Liver (tissue), 9 donors: ENCODE data around the gene WFIKKN1. TPM values are rescaled to one million over a fixed set of nuclear protein-coding genes. Genes with fewer than 3 reads are reported as not detected.

Source experiments
- DNase-seq: peaks from one replicate; pipeline ENCODE4 v3.0.0-alpha.2; 2017; ENCODE audit warnings: low spot score
- H3K27ac ChIP-seq, 2 donors: one replicate each; pipeline ENCODE4 v1.7.0; 2013; ENCODE audit warnings: inconsistent platforms in 2 of 2, low read length in 2 of 2, control low read depth in 1 of 2, low read depth in 1 of 2, mild to moderate bottlenecking in 1 of 2
- H3K27me3 ChIP-seq, 4 donors: one replicate each; pipeline versions ENCODE4 v1.6.1 to v1.7.0; 2013; ENCODE audit warnings: low read length in 3 of 4, inconsistent platforms in 1 of 4, mild to moderate bottlenecking in 1 of 4, moderate library complexity in 1 of 4; ENCODE audit not compliant: control insufficient read depth in 4 of 4, insufficient read depth in 4 of 4
- H3K36me3 ChIP-seq, 4 donors: one replicate each; pipeline versions ENCODE4 v1.6.1 to v1.7.0; 2013; ENCODE audit warnings: low read length in 3 of 4, mild to moderate bottlenecking in 3 of 4, low read depth in 1 of 4, moderate library complexity in 1 of 4; ENCODE audit not compliant: control insufficient read depth in 4 of 4, insufficient read depth in 3 of 4
- H3K4me1 ChIP-seq, 4 donors: one replicate each; pipeline versions ENCODE4 v1.6.1 to v1.7.0; 2013; ENCODE audit warnings: low read length in 3 of 4, mild to moderate bottlenecking in 3 of 4, moderate library complexity in 1 of 4; ENCODE audit not compliant: control insufficient read depth in 4 of 4, insufficient read depth in 4 of 4
- H3K4me3 ChIP-seq, 3 donors: one replicate each; pipeline versions ENCODE4 v1.6.1 to v1.7.0; 2013; ENCODE audit warnings: low read length in 3 of 3, control low read depth in 1 of 3, low read depth in 1 of 3, mild to moderate bottlenecking in 1 of 3
- H3K9ac ChIP-seq, 2 donors: one replicate each; pipeline ENCODE4 v1.7.0; 2013; ENCODE audit warnings: low read length in 2 of 2, mild to moderate bottlenecking in 2 of 2, moderate library complexity in 2 of 2, control low read depth in 1 of 2, low read depth in 1 of 2
- H3K9me3 ChIP-seq, 4 donors: one replicate each; pipeline versions ENCODE4 v1.6.1 to v1.7.0; 2013; ENCODE audit warnings: low read length in 3 of 4; ENCODE audit not compliant: control insufficient read depth in 4 of 4
- ATF3 ChIP-seq: IDR thresholded peaks from 2 replicates; pipeline ENCODE4 v1.6.1; 2016; ENCODE audit warnings: antibody characterized with exemption
- EGR1 ChIP-seq, 2 donors: IDR thresholded peaks; 2 replicates each; pipeline ENCODE4 v1.6.1; 2016 to 2018; ENCODE audit warnings: antibody characterized with exemption in 2 of 2, low read depth in 2 of 2
- FOXA1 ChIP-seq: IDR thresholded peaks from 2 replicates; pipeline ENCODE4 v1.6.1; 2016; ENCODE audit warnings: antibody characterized with exemption
- FOXA2 ChIP-seq: IDR thresholded peaks from 2 replicates; pipeline ENCODE4 v1.6.1; 2016; ENCODE audit warnings: antibody characterized with exemption
- GABPA ChIP-seq, 2 donors: IDR thresholded peaks in 1 of 2; conservative IDR thresholded peaks in 1 of 2; 2 replicates each; pipeline ENCODE4 v1.6.1; 2016; ENCODE audit warnings: antibody characterized with exemption in 2 of 2, mild to moderate bottlenecking in 1 of 2, moderate library complexity in 1 of 2
- HNF4A ChIP-seq, 2 donors: conservative IDR thresholded peaks; 2 replicates each; pipeline ENCODE4 v1.6.1; 2016; ENCODE audit warnings: antibody characterized with exemption in 2 of 2, mild to moderate bottlenecking in 2 of 2
- HNF4G ChIP-seq: IDR thresholded peaks from 2 replicates; pipeline ENCODE4 v1.6.1; 2016; ENCODE audit warnings: antibody characterized with exemption
- JUND ChIP-seq, 2 donors: IDR thresholded peaks; 2 replicates each; pipeline ENCODE4 v1.6.1; 2016; ENCODE audit warnings: antibody characterized with exemption in 2 of 2
- RAD21 ChIP-seq, 2 donors: IDR thresholded peaks; 2 replicates each; pipeline ENCODE4 v1.6.1; 2016; ENCODE audit warnings: antibody characterized with exemption in 2 of 2, mild to moderate bottlenecking in 2 of 2
- REST ChIP-seq: IDR thresholded peaks from 2 replicates; pipeline ENCODE4 v1.6.1; 2016; ENCODE audit warnings: antibody characterized with exemption, mild to moderate bottlenecking
- RXRA ChIP-seq, 2 donors: IDR thresholded peaks; 2 replicates each; pipeline ENCODE4 v1.6.1; 2017 to 2018; ENCODE audit warnings: antibody characterized with exemption in 2 of 2, mild to moderate bottlenecking in 1 of 2
- SP1 ChIP-seq: IDR thresholded peaks from 2 replicates; pipeline ENCODE4 v1.6.1; 2018; ENCODE audit warnings: antibody characterized with exemption, mild to moderate bottlenecking
- TAF1 ChIP-seq: conservative IDR thresholded peaks from 2 replicates; pipeline ENCODE4 v1.6.1; 2016; ENCODE audit warnings: antibody characterized with exemption, mild to moderate bottlenecking
- YY1 ChIP-seq: IDR thresholded peaks from 2 replicates; pipeline ENCODE4 v1.6.1; 2016; ENCODE audit warnings: antibody characterized with exemption, mild to moderate bottlenecking
- ZBTB33 ChIP-seq: IDR thresholded peaks from 2 replicates; pipeline ENCODE4 v1.6.1; 2016; ENCODE audit warnings: antibody characterized with exemption
- WGBS: extraction: QIAGEN DNeasy Blood & Tissue Kit; methylation state at CpG from one replicate; pipeline ENCODE4 v1.1.7; 2013; 5-methylcytosine and 5-hydroxymethylcytosine counted together
- polyA plus RNA-seq, 2 donors: library from polyadenylated mRNA; stranded (reverse) in 1 of 2; unstranded in 1 of 2; fragments of 200-250 nt in 1 of 2; fragments of >200 nt in 1 of 2; fragmentation: Nextera tagmentation in 1 of 2; extraction: Ambion mirVana in 1 of 2; gene quantifications; one replicate each; pipeline versions ENCODE4 v1.2.1 to v1.2.3, GENCODE V29; 2013 to 2015
- total RNA-seq, 2 donors: library from RNA; depleted of rRNA; stranded (reverse); fragments of >200 nt; gene quantifications; one replicate each; pipeline ENCODE4 v1.2.3, GENCODE V29; 2014
- TF ChIP-seq, protein P1 (sequence below): IDR thresholded peaks from 2 replicates; pipeline ENCODE4 v1.6.1; 2016; ENCODE audit warnings: antibody characterized with exemption
- TF ChIP-seq, protein P2 (sequence below): fragments of 150-350 bp; IDR thresholded peaks from 2 replicates; pipeline ENCODE4 v1.5.1; 2017; ENCODE audit warnings: improper control_type of control experiment, low read depth, low read length; ENCODE audit not compliant: missing input control
- donor health status: healthy.
- donor health status: healthy.
- donor health status: healthy.
- donor health status: healthy.
- donor health status: healthy.

The WFIKKN1 gene
- total and polyA plus RNA-seq, 4 donors: 0.19 to 1.2 (median 0.46) TPM

DNA sequence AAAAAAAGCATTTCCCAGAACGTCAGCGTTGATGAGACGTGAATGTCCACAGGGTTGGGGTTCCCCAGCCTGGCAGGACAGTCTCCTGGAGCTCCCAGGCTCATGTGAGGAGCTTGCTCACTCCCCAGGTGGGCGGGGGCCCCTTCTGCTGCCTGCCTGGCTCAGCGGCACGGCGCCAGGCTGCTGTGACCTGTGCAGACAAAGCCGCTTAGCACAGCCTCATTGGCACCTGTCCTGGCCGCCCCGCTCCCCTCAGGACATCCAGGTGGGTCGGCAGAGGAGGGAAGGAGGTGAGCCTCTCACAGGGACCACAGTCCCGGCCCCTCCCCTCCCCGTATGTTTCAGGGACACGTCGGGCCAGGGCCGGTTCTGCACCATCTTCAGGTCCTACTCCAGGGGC is 12.9 kb upstream of the WFIKKN1 start:
- TF ChIP-seq ATF3: no peak
- no peak for TF ChIP-seq EGR1 (IDR thresholded peaks at IDR 0.05; ENCODE audit: low read depth in 2 of 2)
- no peak for TF ChIP-seq FOXA1
- TF ChIP-seq, protein P1, sequence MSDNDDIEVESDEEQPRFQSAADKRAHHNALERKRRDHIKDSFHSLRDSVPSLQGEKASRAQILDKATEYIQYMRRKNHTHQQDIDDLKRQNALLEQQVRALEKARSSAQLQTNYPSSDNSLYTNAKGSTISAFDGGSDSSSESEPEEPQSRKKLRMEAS: no peak
- TF ChIP-seq REST: no peak
- TF ChIP-seq ZBTB33: no peak
- TF ChIP-seq RAD21 (IDR thresholded peaks at IDR 0.05): no peak
- no peak for TF ChIP-seq YY1
- no peak for TF ChIP-seq GABPA (IDR thresholded peaks at IDR 0.05 in 1 of 2, conservative IDR thresholded peaks at IDR 0.05 in 1 of 2)
- TF ChIP-seq RXRA (IDR thresholded peaks at IDR 0.05): no peak
- no peak for TF ChIP-seq FOXA2
- no peak for TF ChIP-seq TAF1
- no peak for TF ChIP-seq JUND (IDR thresholded peaks at IDR 0.05)
- no peak for TF ChIP-seq HNF4A (conservative IDR thresholded peaks at IDR 0.05)
- TF ChIP-seq, protein P2, sequence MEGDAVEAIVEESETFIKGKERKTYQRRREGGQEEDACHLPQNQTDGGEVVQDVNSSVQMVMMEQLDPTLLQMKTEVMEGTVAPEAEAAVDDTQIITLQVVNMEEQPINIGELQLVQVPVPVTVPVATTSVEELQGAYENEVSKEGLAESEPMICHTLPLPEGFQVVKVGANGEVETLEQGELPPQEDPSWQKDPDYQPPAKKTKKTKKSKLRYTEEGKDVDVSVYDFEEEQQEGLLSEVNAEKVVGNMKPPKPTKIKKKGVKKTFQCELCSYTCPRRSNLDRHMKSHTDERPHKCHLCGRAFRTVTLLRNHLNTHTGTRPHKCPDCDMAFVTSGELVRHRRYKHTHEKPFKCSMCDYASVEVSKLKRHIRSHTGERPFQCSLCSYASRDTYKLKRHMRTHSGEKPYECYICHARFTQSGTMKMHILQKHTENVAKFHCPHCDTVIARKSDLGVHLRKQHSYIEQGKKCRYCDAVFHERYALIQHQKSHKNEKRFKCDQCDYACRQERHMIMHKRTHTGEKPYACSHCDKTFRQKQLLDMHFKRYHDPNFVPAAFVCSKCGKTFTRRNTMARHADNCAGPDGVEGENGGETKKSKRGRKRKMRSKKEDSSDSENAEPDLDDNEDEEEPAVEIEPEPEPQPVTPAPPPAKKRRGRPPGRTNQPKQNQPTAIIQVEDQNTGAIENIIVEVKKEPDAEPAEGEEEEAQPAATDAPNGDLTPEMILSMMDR: no peak
- WGBS: 95% methylated on average over 16 of the region's 16 CpGs
- Histone ChIP-seq H3K9ac (no peak overlapping the region), H3K27me3 (no peaks in the 10 kb centered on the region), H3K4me3 (no peak overlapping the region), H3K9me3 (no peaks in the 10 kb centered on the region), H3K27ac (no peak overlapping the region), H3K4me1 (peaks cover 0 to 18% (median 9%) of the 10 kb centered on the region in 4 donors), H3K36me3 (peaks cover 0 to 8% (median 3%) of the 10 kb centered on the region in 4 donors)
- DNase-seq: no peak

- H3K9me3 ChIP-seq: no peaks in the 10 kb centered on the region
- H3K9ac ChIP-seq: no peak overlapping the region
- H3K36me3 ChIP-seq: peaks cover 0 to 3% (median 2%) of the 10 kb centered on the region in 4 donors
- H3K27ac ChIP-seq: no peak overlapping the region
- WGBS: 90% methylated on average over 20 of the region's 20 CpGs
- no peak overlapping the region for H3K4me3 ChIP-seq
- DNase-seq: no peak
- H3K27me3 ChIP-seq: no peaks in the 10 kb centered on the region
- TF ChIP-seq SP1 (no peak), REST (no peak), FOXA1 (no peak), HNF4G (no peak), RXRA (IDR thresholded peaks at IDR 0.05) (no peak)
- TF ChIP-seq, protein P2: no peak
- peaks cover 0 to 18% (median 9%) of the 10 kb centered on the region in 4 donors for H3K4me1 ChIP-seq
Measured at GRCh38 chr16:619476-620100, 11.2 kb upstream of the WFIKKN1 start.
